ENCODE measurements around the gene RAPGEF3.
A peak's percentile ranks its signal among the peaks of the same experiment; 100 is the strongest.

The RAPGEF3 gene

DNA sequence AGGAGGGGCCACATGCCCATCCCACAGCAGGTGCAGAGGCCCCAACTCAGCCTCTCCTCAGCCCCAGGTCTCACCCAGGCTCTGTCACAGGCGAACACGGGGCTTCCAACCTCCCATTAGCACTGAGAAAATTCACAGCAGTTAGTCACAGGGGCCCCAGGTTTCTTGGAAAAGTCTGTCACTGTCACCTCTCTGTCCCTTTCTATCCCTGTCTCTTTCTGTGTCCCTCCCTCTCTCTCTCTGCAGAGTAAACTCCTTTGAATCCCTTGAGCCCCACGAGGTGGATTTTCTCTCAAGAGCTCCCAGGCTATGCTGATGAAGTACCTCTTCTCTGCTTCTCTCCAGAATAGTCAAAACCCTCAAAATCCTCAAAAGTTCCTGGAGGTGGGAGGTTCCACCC lies 19.4 kb downstream of the RAPGEF3 start:
- Histone ChIP-seq H3K4me3 (ENCODE audit: low read depth, low read length) (no peak overlapping the region), H3K9me3 (ENCODE audit: control insufficient read depth, insufficient read depth, low read depth, low read length) (no peaks in the 10 kb centered on the region), H3K27ac (ENCODE audit: extremely low read depth, low read depth, low read length) (no peak overlapping the region), H3K36me3 (ENCODE audit: control insufficient read depth in 2 of 2, insufficient read depth in 1 of 2, low read length in 2 of 2) (no peaks in the 10 kb centered on the region), H3K4me1 (ENCODE audit: control insufficient read depth, insufficient read depth, low read length) (no peaks in the 10 kb centered on the region)
- POLR2A ChIA-PET: no interaction called here
- TF ChIP-seq ZNF792 (tag by site-specific recombination; IDR thresholded peaks at IDR 0.05) (no peak), PRDM1 (tag by site-specific recombination; IDR thresholded peaks at IDR 0.05) (peak; percentile 28; the same call in 1 of the 2 replicates), ZNF24 (tag by site-specific recombination; IDR thresholded peaks at IDR 0.05) (no peak), WT1 (tag by site-specific recombination; IDR thresholded peaks at IDR 0.05) (no peak), ZNF138 (tag by site-specific recombination; IDR thresholded peaks at IDR 0.05; ENCODE audit: borderline replicate concordance) (no peak)
- CTCF ChIA-PET: interaction anchor here (0.6 to 13.5 kb wide), 5 partner anchors 16 to 197 kb away, joined by 5 to 784 read pairs (median 264); partner anchors contain the start of genes ENDOU, RAPGEF3 and SLC48A1

DNA sequence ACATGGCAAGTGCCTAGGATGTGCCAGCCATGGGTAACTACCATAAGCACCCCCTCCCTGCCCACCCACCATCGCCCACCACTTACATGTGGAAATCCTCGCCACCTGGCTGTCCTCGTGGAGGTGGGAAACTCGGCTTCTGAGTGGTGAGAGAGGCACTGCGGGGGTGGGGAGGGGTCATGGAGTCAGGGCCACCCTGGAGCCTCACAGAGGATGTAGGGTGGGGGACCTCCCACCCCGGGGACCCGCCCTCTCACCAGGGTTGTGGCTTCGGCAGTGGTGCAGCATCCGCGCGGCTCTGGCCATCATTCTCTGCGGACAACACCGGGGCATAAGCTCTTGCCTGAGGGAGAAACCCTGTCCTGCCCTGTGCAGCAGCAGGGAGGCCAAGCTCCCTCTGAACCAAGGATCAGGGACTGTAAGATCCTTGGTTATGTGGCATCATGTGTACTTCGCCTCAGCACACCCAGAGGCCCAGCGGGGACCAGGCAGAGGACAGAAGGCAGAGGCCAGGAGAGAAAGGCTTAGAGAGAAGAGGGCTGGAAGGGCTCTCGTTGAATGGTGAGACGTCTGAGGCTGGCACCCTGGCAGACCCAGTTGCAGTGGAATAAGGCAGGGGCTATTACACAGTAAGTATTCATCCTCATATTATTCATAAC lies 20.6 kb downstream of the RAPGEF3 start:
- Histone ChIP-seq H3K4me1 (ENCODE audit: control insufficient read depth, insufficient read depth, low read length) (no peaks in the 10 kb centered on the region), H3K4me3 (ENCODE audit: low read depth, low read length) (no peak overlapping the region), H3K36me3 (ENCODE audit: control insufficient read depth in 2 of 2, insufficient read depth in 1 of 2, low read length in 2 of 2) (no peaks in the 10 kb centered on the region), H3K9me3 (ENCODE audit: control insufficient read depth, insufficient read depth, low read depth, low read length) (no peaks in the 10 kb centered on the region), H3K27ac (ENCODE audit: extremely low read depth, low read depth, low read length) (no peak overlapping the region)
- POLR2A ChIA-PET: interaction anchor here (1.4 kb wide), 1 partner anchor 30 kb away, joined by 4 read pairs; no protein-coding TSS in a partner anchor
- TF ChIP-seq KLF8 (tag by site-specific recombination; IDR thresholded peaks at IDR 0.05): no peak
- TF ChIP-seq EGR2 (tag by site-specific recombination; IDR thresholded peaks at IDR 0.05; ENCODE audit: low read depth): peak; percentile 55; the same call in 1 of the 2 replicates
- TF ChIP-seq ZFHX2 (tag by site-specific recombination; conservative IDR thresholded peaks at IDR 0.05): peak; percentile 47
- CTCF ChIA-PET: interaction anchor here (1.3 to 13.5 kb wide), 4 partner anchors 15 to 99 kb away, joined by 4 to 784 read pairs (median 297); partner anchors contain the start of genes ENDOU, RAPGEF3 and SLC48A1

DNA sequence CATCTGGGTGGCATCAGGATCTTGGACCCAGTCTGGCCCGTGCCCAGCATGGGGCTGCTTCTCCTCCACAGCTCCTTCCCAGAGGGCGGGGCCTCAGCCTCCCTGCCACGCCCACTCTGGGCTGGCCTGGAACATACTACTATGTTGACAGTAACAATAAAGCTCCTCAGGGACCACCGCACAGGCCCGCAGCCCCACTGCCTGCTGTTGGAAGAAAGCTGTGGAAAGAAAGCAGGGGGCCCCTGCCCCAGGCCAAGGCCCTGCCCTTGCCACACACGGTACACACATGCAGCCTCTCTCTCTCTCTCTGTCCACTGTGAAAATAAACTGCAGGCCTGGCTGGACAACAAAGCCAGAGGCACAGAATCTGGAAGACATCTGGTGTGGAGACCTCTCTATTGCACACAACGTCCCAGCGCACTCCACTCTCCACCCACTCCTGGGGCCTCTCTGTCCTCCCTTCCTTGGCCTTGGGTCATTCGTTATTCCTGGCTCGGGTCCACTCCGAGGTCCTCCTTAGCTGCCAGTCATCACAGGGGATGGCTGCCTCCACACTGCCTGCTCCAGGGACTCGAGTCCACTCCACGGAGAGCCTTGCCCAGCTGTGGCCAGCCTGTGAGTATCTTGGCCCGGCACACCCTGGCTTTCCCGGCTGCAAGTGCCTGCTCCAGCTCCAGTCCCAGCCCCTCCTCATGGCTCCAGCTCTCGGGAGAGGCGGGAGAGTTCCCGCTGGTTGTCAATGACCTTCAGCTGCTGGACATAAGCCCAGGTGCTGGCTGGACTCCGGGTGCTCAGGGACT lies 21.6 kb downstream of the RAPGEF3 start:
- ChIA-PET POLR2A (interaction anchor here (0.7 to 1.4 kb wide), 5 partner anchors 12 to 945 kb away, joined by 3 to 4 read pairs (median 3); partner anchors contain the start of genes ENDOU, KANSL2 and RPAP3), CTCF (interaction anchor here (0.7 to 13.5 kb wide), 4 partner anchors 8 to 101 kb away, joined by 3 to 784 read pairs (median 6); partner anchors contain the start of gene SLC48A1)
- Histone ChIP-seq H3K36me3 (ENCODE audit: control insufficient read depth in 2 of 2, insufficient read depth in 1 of 2, low read length in 2 of 2) (no peaks in the 10 kb centered on the region), H3K27ac (ENCODE audit: extremely low read depth, low read depth, low read length) (no peak overlapping the region), H3K9me3 (ENCODE audit: control insufficient read depth, insufficient read depth, low read depth, low read length) (no peaks in the 10 kb centered on the region), H3K4me1 (ENCODE audit: control insufficient read depth, insufficient read depth, low read length) (no peaks in the 10 kb centered on the region), H3K4me3 (ENCODE audit: low read depth, low read length) (no peak overlapping the region)
- TF ChIP-seq ZNF335 (tag by site-specific recombination; conservative IDR thresholded peaks at IDR 0.05): peak; percentile 73
- TF ChIP-seq KLF9 (tag by site-specific recombination; IDR thresholded peaks at IDR 0.05; ENCODE audit: low read depth): peak; percentile 91
- peak; percentile 38; the same call in 1 of the 2 replicates for TF ChIP-seq KLF1 (tag by site-specific recombination; IDR thresholded peaks at IDR 0.05)
- no peak for TF ChIP-seq ZNF350 (tag by site-specific recombination; IDR thresholded peaks at IDR 0.05)
- TF ChIP-seq ZNF791 (tag by site-specific recombination; IDR thresholded peaks at IDR 0.05): no peak
- TF ChIP-seq ZFHX2 (tag by site-specific recombination; conservative IDR thresholded peaks at IDR 0.05): 0 out of 2 replicates have a peak, but pooled peaks have one; percentile 26
- TF ChIP-seq, protein P1, sequence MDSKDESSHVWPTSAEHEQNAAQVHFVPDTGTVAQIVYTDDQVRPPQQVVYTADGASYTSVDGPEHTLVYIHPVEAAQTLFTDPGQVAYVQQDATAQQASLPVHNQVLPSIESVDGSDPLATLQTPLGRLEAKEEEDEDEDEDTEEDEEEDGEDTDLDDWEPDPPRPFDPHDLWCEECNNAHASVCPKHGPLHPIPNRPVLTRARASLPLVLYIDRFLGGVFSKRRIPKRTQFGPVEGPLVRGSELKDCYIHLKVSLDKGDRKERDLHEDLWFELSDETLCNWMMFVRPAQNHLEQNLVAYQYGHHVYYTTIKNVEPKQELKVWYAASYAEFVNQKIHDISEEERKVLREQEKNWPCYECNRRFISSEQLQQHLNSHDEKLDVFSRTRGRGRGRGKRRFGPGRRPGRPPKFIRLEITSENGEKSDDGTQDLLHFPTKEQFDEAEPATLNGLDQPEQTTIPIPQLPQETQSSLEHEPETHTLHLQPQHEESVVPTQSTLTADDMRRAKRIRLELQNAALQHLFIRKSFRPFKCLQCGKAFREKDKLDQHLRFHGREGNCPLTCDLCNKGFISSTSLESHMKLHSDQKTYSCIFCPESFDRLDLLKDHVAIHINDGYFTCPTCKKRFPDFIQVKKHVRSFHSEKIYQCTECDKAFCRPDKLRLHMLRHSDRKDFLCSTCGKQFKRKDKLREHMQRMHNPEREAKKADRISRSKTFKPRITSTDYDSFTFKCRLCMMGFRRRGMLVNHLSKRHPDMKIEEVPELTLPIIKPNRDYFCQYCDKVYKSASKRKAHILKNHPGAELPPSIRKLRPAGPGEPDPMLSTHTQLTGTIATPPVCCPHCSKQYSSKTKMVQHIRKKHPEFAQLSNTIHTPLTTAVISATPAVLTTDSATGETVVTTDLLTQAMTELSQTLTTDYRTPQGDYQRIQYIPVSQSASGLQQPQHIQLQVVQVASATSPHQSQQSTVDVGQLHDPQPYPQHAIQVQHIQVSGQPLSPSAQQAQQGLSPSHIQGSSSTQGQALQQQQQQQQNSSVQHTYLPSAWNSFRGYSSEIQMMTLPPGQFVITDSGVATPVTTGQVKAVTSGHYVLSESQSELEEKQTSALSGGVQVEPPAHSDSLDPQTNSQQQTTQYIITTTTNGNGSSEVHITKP (tag by site-specific recombination; IDR thresholded peaks at IDR 0.05): peak; percentile 32; the same call in 1 of the 2 replicates
